ENCODE data around the gene BARHL1.

BARHL1 gene

DNA sequence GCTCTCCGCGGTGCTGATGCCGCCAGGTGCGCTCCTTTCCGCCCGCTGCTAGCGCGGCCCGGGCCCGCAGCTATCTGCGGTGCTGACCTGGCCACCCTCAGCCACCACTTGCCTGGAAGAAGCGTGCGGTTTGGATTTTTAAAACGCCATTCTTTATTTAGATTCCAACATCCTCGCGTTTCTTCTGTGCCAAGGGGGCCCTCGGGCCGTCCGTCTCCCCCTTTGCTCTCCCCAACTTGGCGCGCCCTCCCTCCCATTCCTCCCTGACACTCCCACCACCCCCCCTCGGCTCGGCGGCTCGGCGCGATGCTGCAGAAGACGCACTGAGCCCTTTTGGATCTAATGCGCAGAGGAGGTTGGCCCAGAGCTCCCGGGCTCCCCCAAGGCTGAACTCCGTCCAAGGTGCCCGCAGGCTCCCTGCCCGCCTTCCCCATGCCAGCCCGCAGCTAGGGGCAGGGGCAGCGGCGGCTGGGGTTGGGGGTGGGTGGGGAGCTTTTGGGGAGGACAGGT lies at the start of gene BARHL1:
TSS of gene BARHL1 (plus strand) at position 331 of the 510 bp plus-strand sequence. CDS start 192 bp downstream, outside the sequence.
- in situ Hi-C loops (cut with MboI; ENCODE audit: low sequenced_read_pairs): no loop called here

DNA sequence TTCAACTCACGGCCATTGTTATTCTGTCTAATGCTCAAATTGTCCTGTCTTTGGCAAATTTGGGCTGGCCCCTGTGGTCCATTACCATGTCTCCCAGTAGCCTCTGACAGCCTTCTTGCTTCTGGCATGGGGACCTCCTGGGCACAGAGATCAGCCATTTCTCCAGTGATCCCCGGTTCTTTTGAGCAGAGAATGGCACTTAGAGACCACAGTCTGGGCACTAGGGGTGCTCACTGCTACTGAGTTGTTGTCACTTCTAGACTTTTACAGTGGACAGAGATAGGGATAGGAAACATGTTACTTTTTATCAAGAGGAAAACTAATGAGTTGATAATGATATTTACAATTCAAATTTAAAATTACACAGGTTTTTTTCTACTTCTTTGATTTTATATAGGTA lies 47.6 kb upstream of the BARHL1 start:
- in situ Hi-C loops (cut with MboI; ENCODE audit: low sequenced_read_pairs): no loop called here

DNA sequence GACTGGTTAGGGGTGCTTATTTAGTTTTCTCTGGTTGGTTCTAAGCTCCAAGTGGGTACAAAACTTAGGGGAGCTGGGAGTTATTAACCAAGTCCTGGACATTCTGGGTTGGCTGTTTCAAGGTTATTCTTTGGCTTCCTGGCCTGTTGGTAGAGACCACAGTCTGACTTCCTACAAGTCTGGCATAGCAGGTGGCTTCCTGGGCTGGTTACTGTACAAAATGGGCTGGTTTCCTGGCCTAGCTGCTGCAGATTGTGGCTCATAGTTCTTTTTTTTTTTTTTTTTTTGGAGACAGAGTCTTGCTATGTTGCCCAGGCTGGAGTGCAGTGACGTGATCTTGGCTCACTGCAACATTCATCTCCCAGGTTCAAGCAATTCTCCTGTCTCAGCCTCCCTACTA lies 46.3 kb upstream of the BARHL1 start:
- in situ Hi-C loops (cut with MboI; ENCODE audit: low sequenced_read_pairs): no loop called here

DNA sequence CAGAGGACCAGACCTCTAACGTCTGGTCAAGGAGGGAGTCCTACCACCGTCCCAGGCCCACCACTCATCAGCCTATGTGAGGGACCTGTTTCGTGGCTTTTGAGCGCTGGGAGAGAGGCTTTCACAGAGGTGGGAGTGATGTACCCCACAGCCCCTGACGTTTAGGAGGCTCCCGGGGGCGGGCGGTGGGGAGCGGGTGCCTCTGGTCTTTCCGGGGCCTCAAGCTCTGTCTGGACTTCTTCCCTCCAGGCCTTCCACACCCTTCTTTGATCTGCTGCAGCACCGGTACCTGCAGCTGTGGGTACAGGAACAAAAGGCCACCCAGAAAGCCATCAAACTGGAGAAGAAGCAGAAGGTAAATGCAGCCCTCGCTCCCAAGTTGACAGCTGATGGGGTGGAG lies 45.1 kb upstream of the BARHL1 start:
- in situ Hi-C loops (cut with MboI; ENCODE audit: low sequenced_read_pairs): no loop called here

DNA sequence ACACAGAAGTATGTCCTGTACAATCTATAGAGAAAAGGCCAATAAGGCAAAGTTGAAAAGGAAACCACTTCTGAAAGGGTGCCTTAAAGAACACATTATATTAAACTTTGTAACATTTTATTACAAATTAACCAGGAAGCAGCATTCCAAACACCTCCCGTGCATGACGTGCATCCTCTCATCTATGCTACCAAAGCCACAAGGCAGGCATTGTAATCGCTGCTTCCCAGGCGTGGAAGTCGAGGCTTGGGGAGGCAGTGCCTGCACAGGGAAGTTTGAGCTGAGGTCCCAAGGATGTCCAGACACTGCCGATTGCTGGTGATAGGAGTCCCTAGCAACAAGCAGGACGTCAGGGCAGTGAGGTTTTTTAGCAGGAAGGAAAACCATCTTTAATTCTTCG lies 44.3 kb upstream of the BARHL1 start:
- in situ Hi-C loops (cut with MboI; ENCODE audit: low sequenced_read_pairs): no loop called here

DNA sequence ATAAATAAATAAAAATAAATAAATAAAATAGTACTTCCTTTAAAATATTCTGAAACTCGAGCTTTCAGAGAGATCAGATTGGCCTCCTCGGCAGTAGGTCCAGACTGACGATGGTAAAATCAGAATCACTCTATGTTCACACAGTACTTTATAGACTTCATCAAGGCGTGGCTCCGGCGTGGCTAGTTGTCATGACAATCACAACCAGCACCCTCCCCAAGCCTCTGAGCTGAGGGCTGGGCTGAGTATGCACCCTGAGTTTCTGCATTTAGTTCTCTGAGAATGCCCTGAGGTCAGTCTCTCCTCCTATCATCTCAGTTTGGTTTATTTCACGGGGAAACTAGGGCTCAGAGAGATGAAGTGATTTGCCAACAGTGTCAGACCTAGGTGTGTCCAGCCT lies 43.3 kb upstream of the BARHL1 start:
- in situ Hi-C loops (cut with MboI; ENCODE audit: low sequenced_read_pairs): no loop called here

DNA sequence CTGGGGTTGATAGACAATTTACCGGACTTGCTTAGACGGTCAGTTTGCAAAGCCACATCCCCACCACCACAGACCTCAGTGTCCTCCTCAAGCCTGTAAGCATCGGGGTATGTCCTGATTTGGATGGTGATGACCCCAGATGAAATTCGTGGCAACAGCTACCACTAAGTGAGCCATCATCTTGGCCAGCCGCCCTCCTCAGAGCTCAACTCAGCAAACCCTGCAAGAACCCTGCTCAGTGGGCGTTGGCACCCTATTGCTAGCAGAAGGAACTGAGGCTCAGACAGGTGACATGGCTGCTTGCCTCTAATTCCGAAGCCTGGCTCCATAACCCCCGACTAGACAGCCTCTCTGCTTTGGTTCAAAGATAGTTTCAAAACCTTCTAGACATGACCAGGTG lies 41.4 kb upstream of the BARHL1 start:
- in situ Hi-C loops (cut with MboI; ENCODE audit: low sequenced_read_pairs): no loop called here

DNA sequence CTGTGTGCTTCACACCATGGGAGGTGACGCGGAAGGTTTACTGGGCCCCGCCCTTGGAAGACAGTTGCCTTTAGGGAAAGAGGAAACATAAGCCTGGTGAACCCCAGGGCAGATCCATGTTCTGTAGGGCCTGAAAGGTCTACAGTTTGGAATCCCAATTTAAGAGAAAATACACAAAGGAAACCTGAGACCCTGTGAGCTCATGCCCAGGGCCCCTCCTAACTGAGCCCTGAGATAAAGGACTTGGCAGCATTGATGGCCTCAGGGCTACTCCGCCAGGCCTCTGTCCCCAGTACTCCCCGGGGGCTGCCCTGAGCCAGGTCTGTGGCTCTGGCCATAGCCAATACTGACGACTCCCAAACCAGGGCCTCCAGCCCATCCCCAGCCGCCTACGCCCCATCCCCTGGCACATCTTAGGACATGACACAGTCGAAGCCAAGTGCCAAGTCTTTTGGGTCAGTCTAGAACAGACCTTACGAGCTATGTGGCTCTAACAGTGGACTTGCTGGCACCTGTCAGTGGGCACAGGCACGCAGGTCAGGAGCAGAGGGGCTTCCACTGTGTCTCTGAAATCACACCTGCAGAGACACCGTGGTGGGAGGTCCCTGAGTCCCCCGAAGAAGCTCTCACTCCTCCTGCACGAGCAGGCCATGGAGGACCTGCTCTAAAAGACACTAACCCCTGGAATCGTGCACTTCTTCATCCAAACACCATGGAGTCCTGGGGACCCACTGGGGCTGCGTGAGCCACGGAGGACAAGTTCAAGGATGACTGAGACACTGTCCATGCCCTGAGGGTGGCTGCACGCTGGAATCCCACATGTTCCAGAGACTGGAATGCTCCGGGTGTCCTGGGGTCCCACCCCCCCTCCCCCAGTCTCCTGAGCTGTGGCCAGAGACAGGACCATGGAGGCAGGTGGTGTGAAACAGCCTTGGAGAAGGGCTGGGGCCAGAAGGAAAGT lies 40.3 kb upstream of the BARHL1 start:
- in situ Hi-C loops (cut with MboI; ENCODE audit: low sequenced_read_pairs): no loop called here

DNA sequence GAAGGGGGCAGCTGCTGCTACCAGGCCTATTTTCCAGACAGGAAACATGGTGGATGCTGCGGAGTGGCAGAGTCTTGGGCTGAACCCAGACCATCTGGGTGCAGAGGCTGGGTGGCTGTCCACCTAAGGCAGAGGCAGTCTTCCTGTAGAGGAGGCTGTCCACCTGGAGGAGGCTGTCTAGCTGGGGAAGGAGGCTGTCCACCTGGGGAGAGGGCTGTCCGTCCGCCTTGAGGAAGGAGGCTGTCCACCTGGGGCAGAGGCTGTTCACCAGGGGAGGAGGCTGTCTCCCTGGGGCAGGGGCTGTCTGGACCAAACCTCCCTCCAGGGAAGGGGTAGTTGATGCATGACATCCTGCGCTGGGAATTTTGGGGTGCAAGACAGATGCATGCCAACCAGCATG lies 39.2 kb upstream of the BARHL1 start:
- in situ Hi-C loops (cut with MboI; ENCODE audit: low sequenced_read_pairs): no loop called here

DNA sequence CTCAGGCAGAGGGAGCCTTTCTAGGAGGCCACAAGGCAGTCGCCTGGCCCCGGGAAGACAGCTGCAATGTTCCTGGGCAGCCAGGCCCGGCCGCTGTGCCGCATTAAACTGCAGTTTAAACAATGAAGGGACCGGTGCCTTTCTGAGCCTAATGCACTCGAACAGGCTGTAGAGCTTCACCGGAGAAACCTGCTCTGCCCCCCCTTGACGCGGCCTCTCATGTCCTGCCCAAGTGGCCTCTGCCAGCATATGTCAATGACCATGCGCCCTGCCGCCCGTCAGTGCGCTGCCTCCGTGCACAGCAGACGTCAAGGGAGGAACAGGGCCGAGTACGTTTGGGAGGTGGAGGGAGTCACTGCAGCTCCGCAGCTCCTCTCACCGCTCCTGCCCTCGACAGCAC lies 38.4 kb upstream of the BARHL1 start:
- in situ Hi-C loops (cut with MboI; ENCODE audit: low sequenced_read_pairs): no loop called here

DNA sequence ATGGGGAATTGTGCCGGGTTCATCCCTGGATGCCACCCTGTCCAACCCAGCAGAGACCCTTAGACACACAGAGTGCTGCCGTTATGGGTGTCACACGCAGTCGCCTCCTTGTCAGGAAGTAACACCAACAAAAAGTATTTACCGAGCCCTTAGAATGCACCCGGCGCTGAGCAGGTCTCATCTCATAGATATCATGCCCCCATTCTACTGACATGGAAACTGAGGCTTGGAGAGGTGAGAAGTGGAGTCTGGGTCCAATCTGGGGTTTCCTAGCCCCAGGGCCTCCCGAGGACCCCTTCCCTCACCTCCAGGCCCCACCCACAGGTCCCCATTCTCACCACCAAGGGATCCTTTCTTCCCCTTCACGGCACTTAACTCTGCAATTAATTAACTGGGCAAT lies 36.8 kb upstream of the BARHL1 start:
- in situ Hi-C loops (cut with MboI; ENCODE audit: low sequenced_read_pairs): no loop called here

DNA sequence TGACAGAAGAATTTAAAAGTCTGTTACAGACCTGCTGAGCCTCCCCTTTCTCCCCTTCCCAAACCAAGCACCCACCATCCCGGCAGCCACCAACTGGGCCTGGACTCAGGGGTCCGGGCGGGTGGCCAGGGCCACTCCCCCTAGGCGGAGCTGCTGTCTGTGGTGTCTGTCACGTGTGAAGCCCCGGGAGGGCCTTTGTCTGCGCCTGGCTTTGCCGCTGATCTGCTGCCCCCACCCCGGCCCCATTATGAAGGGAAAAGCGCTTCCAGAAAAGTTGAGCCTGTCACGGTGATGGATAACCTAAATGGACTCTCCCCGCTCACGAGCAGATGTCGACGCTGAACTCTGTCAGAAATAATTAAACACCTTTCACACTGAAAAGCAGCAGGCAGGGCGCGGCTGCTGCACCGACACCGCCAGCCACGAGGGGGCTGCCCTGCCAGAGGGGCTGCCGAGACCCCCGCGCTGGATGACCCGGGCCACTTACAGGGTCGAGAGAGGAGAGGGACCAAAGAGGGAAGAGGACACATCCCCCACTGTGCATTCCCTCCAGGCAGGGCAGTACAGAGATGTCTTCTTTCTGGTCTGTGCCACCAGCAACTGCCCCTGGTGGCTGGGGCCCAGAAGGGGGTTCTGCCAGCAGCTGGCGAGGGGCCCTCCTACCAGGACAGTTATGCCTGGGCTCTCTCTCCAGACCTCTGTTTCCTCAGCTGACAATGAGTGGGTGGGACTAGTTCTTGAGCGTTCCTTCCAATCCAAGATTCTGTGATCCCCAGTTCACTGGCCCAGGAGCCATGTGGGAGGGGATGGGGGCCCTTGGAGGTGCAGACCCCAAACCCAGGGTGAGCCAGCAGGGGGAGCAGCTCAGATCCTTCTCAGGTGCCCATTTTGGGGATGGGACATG lies 36.0 kb upstream of the BARHL1 start:
- in situ Hi-C loops (cut with MboI; ENCODE audit: low sequenced_read_pairs): no loop called here

DNA sequence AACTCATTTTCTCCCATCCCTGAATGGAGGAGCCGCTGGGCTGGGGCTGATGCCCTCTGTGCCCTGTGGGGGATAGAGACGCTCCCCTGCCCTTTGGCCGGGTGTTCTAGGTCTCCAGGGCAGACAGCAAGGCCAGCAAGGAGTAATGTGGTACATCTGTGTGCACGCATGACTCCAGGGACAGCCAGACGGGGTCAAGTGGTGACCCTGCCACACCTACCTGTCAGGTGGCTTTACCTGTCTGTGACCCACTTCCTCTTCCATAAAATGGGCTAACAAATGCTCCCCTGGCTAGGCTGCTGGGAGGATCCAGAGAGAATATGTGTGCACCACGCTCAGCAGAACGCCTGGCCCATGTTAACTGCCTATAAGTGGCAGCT lies 35.4 kb upstream of the BARHL1 start:
- in situ Hi-C loops (cut with MboI; ENCODE audit: low sequenced_read_pairs): no loop called here

DNA sequence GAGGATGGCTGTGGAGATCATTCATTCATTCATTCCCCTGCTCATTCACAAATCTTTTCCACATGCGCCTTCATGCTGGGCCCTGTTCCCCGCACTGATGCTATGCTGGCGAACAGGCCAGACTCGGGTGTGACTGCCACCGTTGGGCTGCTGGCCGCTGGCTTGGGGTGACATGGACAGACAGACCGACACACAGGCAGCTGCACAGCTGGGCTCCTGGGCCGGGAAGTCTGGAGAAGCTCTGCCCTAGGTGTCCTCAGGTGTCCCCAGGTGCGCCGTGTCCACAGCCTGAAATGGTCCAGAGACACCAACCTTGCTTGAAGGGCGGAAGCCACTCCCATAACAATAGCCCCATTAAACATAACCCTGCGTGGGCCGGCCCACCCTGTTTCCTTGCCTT lies 35.0 kb upstream of the BARHL1 start:
- in situ Hi-C loops (cut with MboI; ENCODE audit: low sequenced_read_pairs): no loop called here

DNA sequence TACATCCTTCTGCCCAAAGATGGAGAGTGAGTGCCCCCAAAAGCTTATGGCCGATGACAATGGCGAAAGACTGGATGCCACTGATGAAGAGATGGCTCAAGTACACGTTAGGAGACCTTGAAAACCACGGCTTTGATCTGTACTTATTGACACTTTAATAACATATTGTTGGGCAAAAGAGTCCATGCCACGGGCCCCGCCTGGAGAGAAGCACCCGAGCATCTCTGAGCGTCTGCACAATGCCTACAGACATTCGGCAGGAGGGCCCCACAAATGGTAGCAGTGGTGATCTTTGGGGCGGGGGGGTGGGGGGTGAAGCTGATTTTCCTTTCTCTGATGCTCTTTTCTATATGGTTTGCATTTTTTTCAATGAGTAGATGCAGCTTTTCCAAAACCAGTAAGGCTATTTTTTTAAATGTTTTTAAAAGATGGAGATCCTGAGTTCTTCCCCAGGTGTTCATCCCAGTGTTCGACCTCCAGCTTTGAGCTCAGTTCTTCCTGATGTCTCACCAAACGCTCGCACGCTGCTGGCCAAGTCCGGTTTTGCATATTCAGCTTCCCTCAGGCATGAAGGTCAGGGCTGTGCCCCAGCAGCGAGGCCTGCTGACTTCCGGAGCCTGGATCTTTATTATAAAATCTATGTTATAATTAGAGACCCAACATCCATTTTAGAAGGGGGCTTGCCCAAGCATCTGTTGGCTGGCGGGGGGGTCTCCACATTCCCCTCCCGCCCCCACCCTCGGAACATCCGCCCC lies 34.3 kb upstream of the BARHL1 start:
- in situ Hi-C loops (cut with MboI; ENCODE audit: low sequenced_read_pairs): no loop called here

DNA sequence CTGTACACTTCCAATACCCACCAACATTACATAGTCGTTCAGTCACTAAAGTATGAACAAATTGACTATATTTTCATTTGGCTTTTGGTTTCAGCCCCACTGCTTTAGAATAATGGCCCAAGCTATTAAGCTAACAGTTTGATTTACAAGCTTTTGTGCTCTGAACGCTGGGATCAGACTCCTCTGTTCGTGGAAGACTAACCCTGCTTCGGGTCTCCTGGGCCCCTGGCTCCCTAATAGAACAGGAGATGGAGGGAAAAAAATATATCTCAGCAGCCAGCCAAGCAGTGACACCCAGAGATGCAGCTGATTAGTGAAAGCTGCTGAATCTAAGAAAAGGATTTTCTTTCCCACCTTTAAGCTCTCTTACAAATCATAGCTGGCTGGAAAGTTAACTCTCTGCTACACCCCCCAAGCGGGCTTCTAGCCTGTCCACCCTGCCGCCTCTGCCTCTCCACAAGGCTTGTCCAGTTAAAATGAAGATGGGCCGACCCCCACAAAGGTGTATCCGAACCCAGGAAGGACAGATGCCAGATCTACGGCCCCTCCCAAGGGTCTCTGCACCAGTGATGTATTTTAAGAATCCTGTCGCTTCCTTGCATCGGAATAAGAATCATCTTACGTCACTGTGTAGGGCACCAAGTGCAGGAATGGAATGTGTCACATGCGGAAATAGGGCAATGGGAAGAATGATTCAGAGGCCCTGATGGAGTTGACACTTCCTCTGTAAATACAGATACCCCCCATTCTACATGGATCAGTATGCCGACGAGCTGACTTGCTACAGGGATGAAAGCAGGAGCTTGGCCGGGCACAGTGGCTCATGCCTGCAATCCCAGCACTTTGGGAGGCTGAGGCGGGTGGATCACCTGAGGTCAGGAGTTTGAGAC lies 33.4 kb upstream of the BARHL1 start:
- in situ Hi-C loops (cut with MboI; ENCODE audit: low sequenced_read_pairs): no loop called here

DNA sequence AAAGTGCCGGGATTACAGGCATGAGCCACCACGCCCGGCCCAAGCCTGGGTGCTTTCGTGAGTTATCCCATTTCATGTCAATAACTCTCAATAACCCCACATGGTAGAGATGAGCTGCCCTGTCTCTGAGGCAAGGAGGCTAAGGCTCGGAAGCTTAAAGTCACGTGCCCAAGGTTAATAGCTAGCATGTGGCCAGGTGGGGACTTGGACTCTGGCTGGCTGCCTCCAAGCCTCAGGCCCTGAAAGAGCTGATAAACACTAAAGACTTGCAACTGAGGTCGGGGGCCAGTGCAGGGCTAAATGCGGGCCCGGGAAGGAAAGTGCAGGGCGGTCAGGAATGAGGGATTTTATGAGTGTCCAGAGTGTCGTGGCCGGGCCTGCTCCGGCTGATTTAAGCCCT lies 30.9 kb upstream of the BARHL1 start:
- in situ Hi-C loops (cut with MboI; ENCODE audit: low sequenced_read_pairs): no loop called here

DNA sequence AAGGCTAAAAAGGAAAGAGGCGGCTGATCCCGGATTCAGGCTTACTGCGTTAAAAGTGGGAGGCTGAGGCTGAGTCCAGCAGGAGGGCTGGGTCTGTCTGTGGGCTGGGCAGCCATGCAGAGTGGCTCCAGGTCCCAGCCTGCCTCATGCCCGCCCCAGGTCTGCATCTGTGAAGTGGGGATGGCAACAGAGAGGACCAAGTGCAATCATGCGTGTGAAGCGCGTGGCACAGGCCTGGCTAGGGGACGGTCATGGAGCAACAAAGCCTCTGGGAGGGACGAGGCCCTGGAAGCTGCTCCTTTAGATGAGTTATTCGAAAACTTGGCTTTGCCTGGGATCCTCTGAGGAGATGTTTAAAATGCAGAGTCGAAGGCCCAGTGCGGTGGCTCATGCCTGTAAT lies 30.4 kb upstream of the BARHL1 start:
- in situ Hi-C loops (cut with MboI; ENCODE audit: low sequenced_read_pairs): no loop called here

DNA sequence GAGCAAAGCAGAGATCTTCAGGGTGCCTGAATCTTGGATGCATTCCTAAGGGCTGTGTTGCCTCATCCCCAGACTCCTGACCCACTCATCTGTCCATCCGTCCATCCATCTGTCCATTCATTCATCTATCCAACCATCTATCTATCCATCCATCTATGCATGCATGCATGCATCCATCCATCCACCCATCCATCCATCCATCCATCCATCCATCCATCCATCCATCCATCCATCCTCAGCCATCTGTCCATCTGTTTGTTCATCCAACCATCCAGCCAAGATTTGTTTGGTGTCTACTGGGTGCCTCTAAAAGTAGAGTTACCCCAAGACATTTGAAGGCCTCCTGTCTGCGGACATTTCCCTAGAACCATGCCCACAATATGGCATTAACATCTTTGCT lies 27.7 kb upstream of the BARHL1 start:
- in situ Hi-C loops (cut with MboI; ENCODE audit: low sequenced_read_pairs): no loop called here

DNA sequence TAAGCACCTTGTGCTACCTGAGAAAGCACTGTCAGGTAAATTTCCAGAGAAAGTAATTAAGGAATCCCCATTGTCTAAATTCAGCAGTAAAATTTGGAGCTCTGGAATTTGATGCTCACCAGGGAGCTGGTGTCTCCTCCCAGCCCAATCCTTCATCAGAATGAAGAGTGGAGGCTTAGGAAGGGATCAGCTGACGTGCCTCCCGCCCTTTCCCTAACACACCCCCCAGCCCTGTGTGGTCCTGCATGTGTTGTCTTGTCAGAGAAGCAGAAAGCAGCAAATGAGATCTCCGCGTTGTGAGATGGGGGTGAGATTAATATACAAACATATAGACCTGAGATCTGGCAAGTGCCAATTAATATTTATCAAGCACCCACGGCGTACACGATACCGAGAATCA lies 26.9 kb upstream of the BARHL1 start:
- in situ Hi-C loops (cut with MboI; ENCODE audit: low sequenced_read_pairs): no loop called here

All from HL-60/S4 treated with phorbol 12-myristate 13-acetate at 8.2 ng/mL for 4 days and 3 days (cell line).